Activated naive CD8-positive, alpha-beta T cell (primary cell): ENCODE results near the gene PDGFA.
"Not testable (repeated sequence)": the region's sequence is repeated elsewhere in the genome, so short reads cannot be mapped to it uniquely, and the experiment has no call there.

Experiments used
- H3K27ac Mint-ChIP-seq: one replicate; pipeline ENCODE4 v1.8.0; 2021; ENCODE audit warnings: mixed read lengths
- H3K27me3 Mint-ChIP-seq: one replicate; pipeline ENCODE4 v1.8.0; 2021; ENCODE audit warnings: mixed read lengths
- H3K36me3 Mint-ChIP-seq: one replicate; pipeline ENCODE4 v1.8.0; 2021; ENCODE audit warnings: mixed read lengths
- H3K4me1 Mint-ChIP-seq: one replicate; pipeline ENCODE4 v1.8.0; 2021; ENCODE audit warnings: low read depth, mixed read lengths
- H3K4me3 Mint-ChIP-seq: one replicate; pipeline ENCODE4 v1.8.0; 2021; ENCODE audit warnings: mild to moderate bottlenecking, mixed read lengths
- H3K9me3 Mint-ChIP-seq: one replicate; pipeline ENCODE4 v1.8.0; 2021; ENCODE audit warnings: low read depth, mixed read lengths

Gene PDGFA

DNA sequence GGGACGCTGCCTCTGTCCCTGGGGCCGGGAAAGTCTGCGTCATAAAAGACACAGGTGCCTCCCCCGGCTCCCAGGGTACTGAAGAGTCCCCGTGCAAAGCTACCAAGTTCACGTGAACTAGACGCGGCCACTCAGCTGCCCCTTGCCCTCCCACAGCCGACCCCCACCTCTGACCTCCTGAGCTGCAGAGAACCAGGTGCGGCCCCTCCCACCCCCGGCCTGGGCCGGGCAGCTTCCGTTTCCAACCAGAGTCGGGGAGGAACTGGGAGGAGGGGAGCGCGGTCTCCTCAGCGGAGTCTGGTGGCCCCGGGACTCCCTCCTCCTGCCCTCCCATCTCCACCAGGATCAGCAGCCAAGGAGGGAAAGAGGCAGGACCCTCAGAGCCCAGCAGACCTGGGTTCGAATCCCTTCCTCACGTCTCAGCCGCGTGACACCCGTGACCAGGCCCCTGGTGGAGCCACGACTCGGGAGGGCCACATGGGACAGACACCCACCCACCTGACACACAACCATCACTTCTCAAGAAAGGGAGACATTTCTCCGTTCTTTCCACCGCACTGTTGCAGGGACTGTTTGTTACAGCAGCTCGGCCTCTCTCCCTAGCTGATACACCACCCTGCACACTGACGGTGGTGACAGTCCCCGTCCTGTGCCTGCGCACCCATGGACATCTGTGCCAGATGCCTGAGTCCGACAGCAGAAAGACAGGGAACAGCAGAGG is 37.4 kb upstream of the PDGFA start:
- Mint-ChIP-seq H3K36me3 (peaks cover 2% of the 10 kb centered on the region), H3K4me3 (no peak overlapping the region), H3K27ac (no peak overlapping the region), H3K27me3 (no peaks in the 10 kb centered on the region), H3K9me3 (no peaks in the 10 kb centered on the region), H3K4me1 (no peaks in the 10 kb centered on the region)

DNA sequence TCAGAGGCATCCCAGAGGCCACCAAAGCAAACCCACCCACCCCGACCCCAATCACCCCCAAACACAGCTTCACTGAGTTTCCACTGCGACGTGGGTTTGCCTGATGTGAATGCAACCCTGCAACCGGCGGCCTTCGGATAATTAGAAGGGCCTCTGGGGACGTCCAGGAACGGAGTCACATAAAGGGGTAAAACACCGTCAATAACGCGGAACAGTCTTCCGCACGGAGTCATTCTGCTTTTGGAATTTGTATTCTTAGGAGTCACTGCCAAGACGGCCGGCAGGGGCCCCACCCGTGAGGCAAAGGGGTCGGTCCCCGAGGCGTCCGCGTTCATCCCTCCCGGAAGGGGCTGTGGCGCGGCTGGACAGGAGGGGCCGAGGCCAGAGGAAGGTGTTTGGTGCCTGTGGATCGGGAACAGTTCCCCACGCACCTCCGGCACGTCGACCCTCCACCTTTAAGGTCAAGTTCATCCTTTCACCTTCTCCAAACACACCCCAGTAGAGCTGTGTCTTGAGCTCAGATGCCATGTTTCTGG is 36.7 kb upstream of the PDGFA start:
- no peaks in the 10 kb centered on the region for H3K4me1 Mint-ChIP-seq
- no peak overlapping the region for H3K4me3 Mint-ChIP-seq
- H3K27me3 Mint-ChIP-seq = no peaks in the 10 kb centered on the region
- H3K9me3 Mint-ChIP-seq = no peaks in the 10 kb centered on the region
- H3K36me3 Mint-ChIP-seq = peaks cover 2% of the 10 kb centered on the region
- H3K27ac Mint-ChIP-seq = no peak overlapping the region

DNA sequence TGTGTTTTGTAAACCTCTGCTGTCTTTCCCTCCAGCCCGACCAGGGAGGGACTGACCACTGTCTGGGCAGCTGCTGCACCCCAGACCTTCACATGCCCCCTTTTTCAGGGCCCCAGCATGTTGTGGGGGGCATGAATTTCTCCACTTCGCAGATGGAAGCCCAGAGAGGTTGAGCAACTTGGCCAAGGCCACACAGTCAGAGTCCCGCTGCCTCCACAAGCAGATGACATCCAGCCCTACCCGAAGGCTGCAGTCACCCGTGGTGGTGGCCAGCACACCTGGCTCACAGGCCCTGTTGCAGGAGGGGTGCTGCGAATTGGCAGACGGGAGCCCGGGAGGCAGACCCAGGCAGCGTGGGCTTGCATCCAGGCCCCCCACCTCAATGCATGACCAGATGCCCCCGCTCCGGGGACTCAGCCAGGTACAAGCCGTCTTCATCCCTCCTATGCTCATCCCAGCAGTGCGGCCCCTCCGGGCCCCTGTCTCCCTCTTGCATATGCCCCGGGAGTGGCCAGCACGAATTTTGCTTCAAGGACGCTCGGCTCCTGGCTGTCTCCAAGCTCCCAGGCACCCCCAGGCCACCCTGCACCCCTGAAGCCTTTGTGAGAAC is 36.0 kb upstream of the PDGFA start:
- no peak overlapping the region for H3K4me3 Mint-ChIP-seq
- H3K9me3 Mint-ChIP-seq = no peaks in the 10 kb centered on the region
- no peak overlapping the region for H3K27ac Mint-ChIP-seq
- no peaks in the 10 kb centered on the region for H3K27me3 Mint-ChIP-seq
- no peaks in the 10 kb centered on the region for H3K4me1 Mint-ChIP-seq
- H3K36me3 Mint-ChIP-seq = peaks cover 2% of the 10 kb centered on the region

DNA sequence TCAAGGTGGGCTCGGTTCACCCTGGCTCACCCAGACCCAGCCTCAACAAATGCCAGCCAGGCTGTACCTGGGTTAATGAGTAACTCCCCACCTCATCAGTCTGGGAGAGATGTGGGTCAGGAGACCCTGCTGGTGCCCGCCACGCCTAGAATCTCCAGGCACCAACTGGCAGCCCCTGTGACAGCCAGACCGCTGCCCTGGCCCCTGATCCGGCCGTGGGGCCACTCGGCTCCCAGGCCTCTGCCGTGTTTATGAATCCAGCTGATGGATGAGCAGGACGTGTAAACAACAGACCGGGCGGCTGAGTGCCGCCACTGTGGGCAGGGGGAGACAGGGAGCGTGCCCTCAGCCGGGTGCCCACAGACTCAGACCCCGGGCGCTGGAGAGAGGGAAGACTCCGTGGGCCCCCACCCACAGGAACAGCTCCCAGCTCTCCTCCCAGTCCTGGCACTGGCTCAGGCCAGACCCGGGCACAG is 34.0 kb upstream of the PDGFA start:
- no peaks in the 10 kb centered on the region for H3K9me3 Mint-ChIP-seq
- H3K4me1 Mint-ChIP-seq = no peaks in the 10 kb centered on the region
- no peaks in the 10 kb centered on the region for H3K27me3 Mint-ChIP-seq
- no peak overlapping the region for H3K4me3 Mint-ChIP-seq
- peaks cover 4% of the 10 kb centered on the region for H3K36me3 Mint-ChIP-seq
- H3K27ac Mint-ChIP-seq = no peak overlapping the region

DNA sequence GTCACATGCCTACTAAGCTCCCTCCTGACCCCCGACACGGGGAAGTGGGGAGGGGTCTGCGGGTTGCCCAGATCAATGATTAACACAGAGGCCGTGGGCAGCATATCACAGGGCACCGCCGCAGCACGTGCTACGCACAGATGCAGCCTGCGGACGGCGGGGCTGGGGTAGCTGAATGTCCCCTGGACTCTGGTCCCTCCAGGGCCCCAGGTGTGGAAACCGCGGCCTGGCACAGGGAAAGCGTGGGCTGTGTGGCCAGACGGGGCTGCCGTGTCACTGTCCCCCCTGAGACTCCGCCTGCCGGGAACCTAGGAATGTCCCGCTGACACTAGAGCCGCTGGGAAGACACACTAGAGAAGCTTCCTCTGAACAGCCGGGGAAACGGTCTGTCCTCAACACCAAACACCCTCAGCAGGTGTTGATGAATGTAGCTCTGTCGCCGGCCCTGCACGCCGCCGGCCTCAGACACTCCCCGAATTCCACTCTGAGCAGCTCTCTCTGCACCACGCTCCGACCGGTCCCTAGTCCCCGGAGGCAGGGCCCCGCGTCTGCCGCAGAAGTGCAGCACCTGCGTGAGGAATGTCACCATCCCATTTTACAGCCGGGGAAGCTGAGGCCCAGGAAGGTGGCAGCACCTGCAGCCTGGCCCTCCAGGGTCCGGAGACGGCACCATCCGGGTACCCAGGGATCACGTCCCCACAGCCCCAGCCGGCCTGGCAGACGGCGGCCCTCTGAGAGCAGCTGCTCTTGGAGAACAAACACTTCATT is 33.4 kb upstream of the PDGFA start:
- Mint-ChIP-seq H3K9me3 (no peaks in the 10 kb centered on the region), H3K27me3 (no peaks in the 10 kb centered on the region), H3K36me3 (peaks cover 4% of the 10 kb centered on the region), H3K4me3 (no peak overlapping the region), H3K27ac (no peak overlapping the region), H3K4me1 (no peaks in the 10 kb centered on the region)

DNA sequence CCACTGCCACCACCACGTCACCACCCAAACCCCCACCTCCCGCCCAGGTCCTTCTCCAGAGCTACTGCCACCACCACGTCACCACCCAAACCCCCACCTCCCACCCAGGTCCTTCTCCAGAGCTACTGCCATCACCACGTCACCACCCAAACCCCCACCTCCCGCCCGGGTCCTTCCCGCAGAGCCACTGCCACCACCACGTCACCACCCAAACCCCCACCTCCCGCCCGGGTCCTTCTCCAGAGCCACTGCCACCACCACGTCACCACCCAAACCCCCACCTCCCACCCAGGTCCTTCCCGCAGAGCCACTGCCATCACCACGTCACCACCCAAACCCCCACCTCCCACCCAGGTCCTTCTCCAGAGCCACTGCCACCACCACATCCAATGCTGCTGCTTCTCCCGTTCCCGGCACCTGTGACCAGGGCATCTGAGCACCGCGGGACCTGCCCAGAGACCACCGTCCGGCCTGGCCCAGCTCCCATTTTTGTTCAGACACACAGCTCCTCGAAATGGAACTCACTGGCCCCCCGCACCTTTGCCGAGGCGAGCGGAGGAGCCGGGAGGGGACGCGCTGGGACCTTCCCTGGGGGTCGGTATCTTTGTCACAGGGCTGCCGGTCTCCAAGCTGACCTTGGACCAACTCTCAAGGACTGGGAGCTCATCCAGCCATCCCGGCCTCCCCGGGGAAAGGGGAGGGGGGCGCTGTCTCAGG is 32.7 kb upstream of the PDGFA start:
- H3K4me3 Mint-ChIP-seq, H3K36me3 Mint-ChIP-seq, H3K27ac Mint-ChIP-seq, H3K4me1 Mint-ChIP-seq, H3K27me3 Mint-ChIP-seq, H3K9me3 Mint-ChIP-seq: not testable (repeated sequence)

DNA sequence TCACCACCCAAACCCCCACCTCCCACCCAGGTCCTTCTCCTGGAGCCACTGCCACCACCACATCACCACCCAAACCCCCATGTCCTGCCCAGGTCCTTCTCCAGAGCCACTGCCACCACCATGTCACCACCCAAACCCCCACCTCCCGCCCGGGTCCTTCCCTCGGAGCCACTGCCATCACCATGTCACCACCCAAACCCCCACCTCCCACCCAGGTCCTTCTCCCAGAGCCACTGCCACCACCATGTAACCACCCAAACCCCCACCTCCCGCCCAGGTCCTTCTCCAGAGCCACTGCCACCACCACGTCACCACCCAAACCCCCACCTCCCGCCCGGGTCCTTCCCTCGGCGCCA is 31.9 kb upstream of the PDGFA start:
- not testable (repeated sequence) for H3K4me3 Mint-ChIP-seq, H3K27ac Mint-ChIP-seq, H3K4me1 Mint-ChIP-seq, H3K36me3 Mint-ChIP-seq, H3K27me3 Mint-ChIP-seq, H3K9me3 Mint-ChIP-seq

DNA sequence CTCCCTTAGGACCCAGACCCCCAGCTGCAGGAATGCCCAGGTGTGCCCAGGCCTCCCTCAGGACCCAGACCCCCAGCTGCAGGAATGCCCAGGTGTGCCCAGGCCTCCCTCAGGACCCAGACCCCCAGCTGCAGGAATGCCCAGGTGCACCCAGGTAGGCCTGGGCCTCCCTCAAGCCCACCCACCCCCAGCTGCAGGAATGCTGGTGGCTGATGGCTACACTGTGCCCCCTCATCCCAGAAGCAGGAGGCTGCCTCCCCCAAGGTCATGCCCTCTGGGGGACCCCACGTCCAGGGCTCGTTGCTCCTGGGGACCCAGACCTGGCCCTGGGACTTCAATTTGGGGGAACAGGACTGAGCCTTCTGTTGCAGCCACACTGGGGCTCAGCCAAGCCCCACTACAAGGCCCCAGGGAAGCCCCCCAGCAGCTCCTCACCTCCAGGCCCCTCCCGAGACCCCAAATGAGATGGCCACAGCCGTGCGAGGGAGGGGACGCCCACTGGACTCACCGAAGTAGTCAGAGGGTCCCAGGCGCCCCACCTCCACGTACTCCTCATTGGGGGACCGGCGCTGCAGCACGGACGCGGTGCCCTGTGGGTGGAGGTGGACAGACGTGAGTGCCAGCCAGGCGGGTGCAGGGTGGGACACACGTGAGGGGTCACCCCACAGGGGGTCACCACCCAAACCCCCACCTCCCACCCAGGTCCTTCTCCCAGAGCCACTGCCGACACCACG is 31.4 kb upstream of the PDGFA start:
- H3K27ac Mint-ChIP-seq = no peak overlapping the region
- H3K27me3 Mint-ChIP-seq = no peaks in the 10 kb centered on the region

DNA sequence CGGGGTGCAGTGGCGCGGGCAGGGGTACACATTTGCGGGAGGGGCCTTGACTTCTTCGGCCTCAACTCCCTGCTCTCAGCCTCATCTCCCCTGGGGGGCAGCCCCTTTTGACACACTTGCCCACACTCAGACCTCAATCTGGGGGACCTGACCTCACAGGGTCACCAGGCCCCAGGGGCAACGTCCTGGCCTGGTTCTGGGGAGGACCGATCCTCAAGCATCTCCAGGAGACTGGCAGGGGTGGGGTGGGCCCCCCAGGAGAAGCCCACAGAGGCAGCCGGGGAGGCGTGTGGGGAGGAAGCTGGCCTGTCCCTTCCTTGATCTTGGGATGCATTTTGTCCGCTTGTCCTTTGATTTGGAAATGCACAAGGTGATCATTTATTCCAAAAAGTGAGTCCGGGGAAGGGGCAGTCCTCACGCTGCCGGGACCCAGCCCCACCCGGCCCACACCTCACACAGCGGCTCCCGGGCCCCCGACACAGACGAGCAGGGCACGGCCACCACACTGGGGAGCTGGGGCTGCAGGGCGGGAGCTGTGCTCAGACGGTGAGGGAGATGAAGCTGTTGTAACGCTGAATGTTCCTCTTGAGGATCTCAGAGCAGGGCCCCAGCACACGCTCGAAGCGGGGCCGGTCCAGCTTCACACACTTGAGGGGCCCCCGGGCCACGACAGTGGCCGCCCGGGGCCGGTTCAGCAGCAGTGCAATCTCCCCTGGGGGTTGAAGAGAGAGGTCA is 30.4 kb upstream of the PDGFA start:
- Mint-ChIP-seq H3K4me3 (no peak overlapping the region), H3K27ac (no peak overlapping the region), H3K27me3 (no peaks in the 10 kb centered on the region), H3K36me3 (peaks cover 4% of the 10 kb centered on the region), H3K9me3 (peaks cover 4% of the 10 kb centered on the region), H3K4me1 (no peaks in the 10 kb centered on the region)

More for the DNA sequence above, 31.4 kb upstream of the PDGFA start:
- no peak overlapping the region for H3K4me3 Mint-ChIP-seq
- peaks cover 4% of the 10 kb centered on the region for H3K36me3 Mint-ChIP-seq
- no peaks in the 10 kb centered on the region for H3K9me3 Mint-ChIP-seq
- H3K4me1 Mint-ChIP-seq = no peaks in the 10 kb centered on the region

DNA sequence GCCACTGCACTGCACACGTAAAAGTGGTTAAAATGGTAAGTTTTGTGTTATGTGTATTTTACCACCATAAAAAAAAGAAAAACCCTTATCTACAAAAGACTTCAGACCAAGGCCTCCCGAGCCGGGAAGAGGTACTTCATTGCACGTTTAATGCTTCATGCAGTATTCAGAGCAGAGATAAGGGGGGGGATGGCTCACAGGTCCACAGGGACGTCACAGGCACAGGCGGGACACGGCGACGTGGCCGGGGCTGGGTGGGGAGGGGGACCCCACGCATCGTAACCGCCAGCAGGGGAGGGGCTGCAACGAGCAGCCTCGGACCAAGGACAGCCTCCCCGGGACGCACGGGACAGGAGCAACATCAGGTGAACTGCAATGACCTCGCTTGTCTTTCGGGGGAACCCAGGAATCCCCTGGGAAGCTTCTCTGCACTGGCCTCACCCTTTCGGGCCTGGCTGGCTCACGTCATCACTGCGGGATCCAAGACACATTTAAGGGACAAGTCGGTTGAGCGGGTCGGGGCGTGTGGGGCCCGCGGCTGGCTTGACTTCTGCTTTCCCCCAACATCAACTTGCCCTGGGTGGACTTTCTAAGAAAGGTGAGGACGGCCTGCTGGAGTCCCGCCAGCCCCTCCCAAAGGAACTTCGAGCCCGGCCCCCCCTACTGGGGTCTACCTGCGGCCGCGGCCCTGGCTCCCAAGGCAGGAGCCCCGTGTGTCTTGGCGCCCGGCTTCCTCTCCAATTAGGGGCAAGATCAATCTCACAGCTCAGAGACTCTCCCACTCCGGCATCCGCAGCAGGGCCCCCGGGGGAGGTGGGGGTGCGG is 29.6 kb upstream of the PDGFA start:
- Mint-ChIP-seq H3K36me3 (peaks cover 4% of the 10 kb centered on the region), H3K27ac (no peak overlapping the region), H3K27me3 (no peaks in the 10 kb centered on the region), H3K4me1 (no peaks in the 10 kb centered on the region), H3K9me3 (peaks cover 4% of the 10 kb centered on the region), H3K4me3 (no peak overlapping the region)

DNA sequence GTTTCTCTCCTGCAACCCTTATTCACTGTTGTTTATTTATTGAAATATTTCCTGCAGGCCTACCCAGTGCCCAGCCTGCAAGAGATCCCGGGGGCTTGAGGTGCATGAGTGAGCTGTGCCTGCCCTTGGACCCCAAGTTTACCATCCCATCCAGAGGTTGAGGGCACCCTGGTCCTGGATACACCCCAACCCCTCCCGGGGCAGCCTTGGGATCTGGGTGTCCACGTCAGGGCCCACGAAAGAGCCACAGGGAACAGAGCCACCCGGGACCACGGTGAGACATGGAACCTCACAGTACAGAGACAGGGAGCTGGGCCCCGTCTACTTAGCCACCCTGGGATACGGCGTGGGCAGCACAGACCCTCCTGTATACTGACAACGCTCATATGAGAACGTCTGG is 28.8 kb upstream of the PDGFA start:
- Mint-ChIP-seq H3K27me3 (no peaks in the 10 kb centered on the region), H3K9me3 (peaks cover 4% of the 10 kb centered on the region), H3K4me3 (no peak overlapping the region), H3K36me3 (peaks cover 4% of the 10 kb centered on the region), H3K4me1 (no peaks in the 10 kb centered on the region), H3K27ac (no peak overlapping the region)

DNA sequence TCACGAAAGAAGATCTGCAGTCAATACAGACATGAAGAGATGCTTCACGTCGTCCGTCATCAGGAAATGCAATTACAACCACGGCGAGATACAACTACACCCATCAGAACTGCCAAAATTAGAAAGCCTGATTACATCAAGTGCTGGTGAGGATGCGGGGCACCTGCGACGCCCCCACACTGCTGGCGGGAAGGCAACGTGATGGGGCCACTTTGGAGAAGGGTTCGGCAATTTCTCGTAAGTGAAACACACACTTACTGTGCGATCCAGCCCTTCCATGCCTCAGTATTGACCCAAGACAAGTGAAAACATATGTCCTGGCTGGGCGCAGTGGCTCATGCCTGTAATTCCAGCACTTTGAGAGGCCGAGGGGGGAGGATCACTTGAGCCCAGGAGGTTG is 25.8 kb upstream of the PDGFA start:
- Mint-ChIP-seq H3K36me3 (peaks cover 4% of the 10 kb centered on the region), H3K4me3 (no peak overlapping the region), H3K9me3 (peaks cover 4% of the 10 kb centered on the region), H3K4me1 (peaks cover 2% of the 10 kb centered on the region), H3K27me3 (no peaks in the 10 kb centered on the region), H3K27ac (no peak overlapping the region)
